Ovary (tissue), 3 donors: ENCODE data around the gene ENG.

Experiments
- CTCF ChIP-seq, 3 donors: fragments of 450-650 bp in 2 of 3; fragments of 200-600 bp in 1 of 3; IDR thresholded peaks; one replicate each; pipeline versions ENCODE4 v1.5.1 to v1.8.0; 2016 to 2022; ENCODE audit warnings: antibody characterized with exemption in 3 of 3, mild to moderate bottlenecking in 1 of 3
- EP300 ChIP-seq: sonication (generic); formaldehyde crosslinking; IDR thresholded peaks from one replicate; pipeline ENCODE4 v1.6.1; 2017; ENCODE audit warnings: antibody characterized with exemption
- POLR2A ChIP-seq: fragments of 450-650 bp; IDR thresholded peaks from one replicate; pipeline ENCODE4 v1.6.1; 2017; ENCODE audit warnings: antibody characterized with exemption, mild to moderate bottlenecking, moderate library complexity
- donor health status: DM: no; HTN: no; CAD: no.

DNA sequence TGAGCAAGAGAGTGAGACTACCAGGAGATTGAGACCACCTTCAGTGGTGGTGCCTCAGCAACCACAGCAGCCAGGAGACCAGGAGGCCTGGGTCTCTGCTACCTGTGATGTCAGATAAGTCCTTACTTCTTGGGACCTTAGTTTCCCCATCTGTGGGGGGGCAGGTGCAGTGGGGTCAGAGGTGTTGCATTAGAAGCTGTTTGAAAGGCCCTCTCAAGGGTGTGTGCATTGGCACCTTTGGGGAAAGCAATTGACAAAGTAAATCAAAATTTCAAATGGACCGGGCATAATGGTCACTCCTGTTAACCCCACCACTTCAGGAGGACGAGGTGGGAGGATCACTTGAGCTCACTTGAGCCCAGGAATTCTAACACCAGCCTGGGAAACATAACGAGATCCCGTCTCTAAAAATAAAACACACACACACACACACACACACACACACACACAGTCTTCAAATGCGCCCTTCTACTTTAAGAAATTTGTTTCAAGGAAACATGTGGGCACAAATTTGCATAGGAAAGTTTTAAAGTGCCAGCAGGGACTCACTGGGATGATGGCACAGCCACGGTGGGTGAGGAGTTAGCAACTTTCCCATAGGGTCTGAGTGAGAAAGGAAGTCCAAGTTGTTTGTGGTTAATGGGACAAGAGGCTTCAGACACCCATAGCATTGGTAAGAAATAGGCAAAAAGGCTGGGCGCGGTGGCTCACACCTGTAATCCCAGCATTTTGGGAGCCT is 24.4 kb upstream of the ENG start:
- TF ChIP-seq CTCF (IDR thresholded peaks at IDR 0.05) (no peak), POLR2A (no peak), EP300 (no peak)
